HCT116 (cell line): ENCODE measurements around the gene IL17C.

Experiments used
- EZH2 ChIP-seq: fragments of 200-600 bp; sonication (generic); IDR thresholded peaks from 2 replicates; pipeline ENCODE4 v1.6.1; 2017; ENCODE audit warnings: antibody characterized with exemption, mixed run types
- FOSL1 ChIP-seq: IDR thresholded peaks from 2 replicates; pipeline ENCODE4 v1.6.1; 2012; ENCODE audit warnings: low read depth
- POLR2A ChIP-seq: IDR thresholded peaks from 2 replicates; pipeline ENCODE4 v1.7.0; 2011; ENCODE audit warnings: borderline replicate concordance; ENCODE audit not compliant: insufficient read depth, insufficient read length; ENCODE audit errors: extremely low read depth
- TF ChIP-seq, protein P1 (sequence below): IDR thresholded peaks from 2 replicates; pipeline ENCODE4 v1.6.1; 2012
- TF ChIP-seq, protein P2 (sequence below), 3 experiments: fragments of 200-600 bp in 1 of 3; sonication (generic) in 1 of 3; IDR thresholded peaks in 2 of 3; conservative IDR thresholded peaks in 1 of 3; 2 replicates each; pipeline ENCODE4 v1.5.1; 2012 to 2017; ENCODE audit warnings: low read depth in 2 of 3, low read length in 2 of 3, antibody characterized with exemption in 1 of 3, borderline replicate concordance in 1 of 3, control low read depth in 1 of 3, mild to moderate bottlenecking in 1 of 3, mixed read lengths in 1 of 3, mixed run types in 1 of 3, moderate library complexity in 1 of 3; ENCODE audit not compliant: insufficient read depth in 1 of 3

DNA sequence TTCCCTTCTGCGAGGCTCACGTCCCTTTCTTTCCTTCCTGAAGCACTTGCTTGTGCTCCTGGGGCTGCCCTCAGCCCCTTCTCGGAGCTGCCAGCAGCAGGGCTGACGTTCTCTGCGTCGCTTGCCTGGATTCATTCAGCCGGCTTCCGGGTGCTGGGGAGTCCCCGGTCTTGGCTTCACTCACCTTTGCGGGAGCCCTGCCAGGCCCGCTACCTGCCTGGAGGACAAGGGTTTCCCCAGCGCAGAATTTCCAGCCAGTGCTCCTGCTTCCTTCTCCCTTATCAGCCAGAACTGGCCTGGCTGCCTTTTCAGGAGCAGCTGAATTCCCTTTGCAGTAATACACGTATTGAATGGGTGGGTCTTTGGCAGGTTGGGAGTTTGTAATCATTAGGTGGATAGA lies 22.1 kb upstream of the IL17C start:
- TF ChIP-seq, protein P1, sequence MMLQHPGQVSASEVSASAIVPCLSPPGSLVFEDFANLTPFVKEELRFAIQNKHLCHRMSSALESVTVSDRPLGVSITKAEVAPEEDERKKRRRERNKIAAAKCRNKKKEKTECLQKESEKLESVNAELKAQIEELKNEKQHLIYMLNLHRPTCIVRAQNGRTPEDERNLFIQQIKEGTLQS = no peak
- TF ChIP-seq FOSL1 (no peak), EZH2 (no peak), POLR2A (no peak)
- TF ChIP-seq, protein P2, sequence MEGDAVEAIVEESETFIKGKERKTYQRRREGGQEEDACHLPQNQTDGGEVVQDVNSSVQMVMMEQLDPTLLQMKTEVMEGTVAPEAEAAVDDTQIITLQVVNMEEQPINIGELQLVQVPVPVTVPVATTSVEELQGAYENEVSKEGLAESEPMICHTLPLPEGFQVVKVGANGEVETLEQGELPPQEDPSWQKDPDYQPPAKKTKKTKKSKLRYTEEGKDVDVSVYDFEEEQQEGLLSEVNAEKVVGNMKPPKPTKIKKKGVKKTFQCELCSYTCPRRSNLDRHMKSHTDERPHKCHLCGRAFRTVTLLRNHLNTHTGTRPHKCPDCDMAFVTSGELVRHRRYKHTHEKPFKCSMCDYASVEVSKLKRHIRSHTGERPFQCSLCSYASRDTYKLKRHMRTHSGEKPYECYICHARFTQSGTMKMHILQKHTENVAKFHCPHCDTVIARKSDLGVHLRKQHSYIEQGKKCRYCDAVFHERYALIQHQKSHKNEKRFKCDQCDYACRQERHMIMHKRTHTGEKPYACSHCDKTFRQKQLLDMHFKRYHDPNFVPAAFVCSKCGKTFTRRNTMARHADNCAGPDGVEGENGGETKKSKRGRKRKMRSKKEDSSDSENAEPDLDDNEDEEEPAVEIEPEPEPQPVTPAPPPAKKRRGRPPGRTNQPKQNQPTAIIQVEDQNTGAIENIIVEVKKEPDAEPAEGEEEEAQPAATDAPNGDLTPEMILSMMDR (IDR thresholded peaks at IDR 0.05 in 2 of 3, conservative IDR thresholded peaks at IDR 0.05 in 1 of 3; ENCODE audit: borderline replicate concordance in 1 of 3, insufficient read depth in 1 of 3, low read depth in 2 of 3, low read length in 2 of 3) = no peak
